IPS-18c (cell line): ENCODE measurements around the gene CEP104.

Experiments used
- H3K4me3 ChIP-seq: 2 replicates; pipeline ENCODE4 v1.7.0; 2013; ENCODE audit warnings: low read depth, mild to moderate bottlenecking, low read length, moderate library complexity; ENCODE audit not compliant: insufficient read depth
- H3K9me3 ChIP-seq: one replicate; pipeline ENCODE4 v1.6.1; 2013; ENCODE audit warnings: mild to moderate bottlenecking, low read length, moderate library complexity; ENCODE audit not compliant: control insufficient read depth, insufficient read depth

CEP104 gene

GRCh38 chr1:3779265-3779911, 77.6 kb downstream of the CEP104 start:
- no peaks in the 10 kb centered on the region for H3K9me3 ChIP-seq

GRCh38 chr1:3778590-3779264, 78.3 kb downstream of the CEP104 start:
- no peaks in the 10 kb centered on the region for H3K9me3 ChIP-seq
- H3K4me3 ChIP-seq = no peak overlapping the region

More at GRCh38 chr1:3779265-3779911, 77.6 kb downstream of the CEP104 start:
- no peak overlapping the region for H3K4me3 ChIP-seq

GRCh38 chr1:3777647-3778589, 79.1 kb downstream of the CEP104 start:
- H3K4me3 ChIP-seq = no peak overlapping the region

GRCh38 chr1:3777078-3777547, 79.9 kb downstream of the CEP104 start:
- no peak overlapping the region for H3K4me3 ChIP-seq
- H3K9me3 ChIP-seq = no peaks in the 10 kb centered on the region

More at GRCh38 chr1:3777647-3778589, 79.1 kb downstream of the CEP104 start:
- H3K9me3 ChIP-seq = no peaks in the 10 kb centered on the region

- Histone ChIP-seq H3K9me3 (no peaks in the 10 kb centered on the region), H3K4me3 (no peak overlapping the region)
Measured at GRCh38 chr1:3776231-3776961, 80.6 kb downstream of the CEP104 start.

GRCh38 chr1:3775490-3776230, 81.4 kb downstream of the CEP104 start:
- Histone ChIP-seq H3K9me3 (no peaks in the 10 kb centered on the region), H3K4me3 (no peak overlapping the region; the same call in 1 of the 2 replicates)

GRCh38 chr1:3774946-3775489, 82.0 kb downstream of the CEP104 start:
- no peaks in the 10 kb centered on the region for H3K9me3 ChIP-seq
- H3K4me3 ChIP-seq = no peak overlapping the region

GRCh38 chr1:3774276-3774945, 82.6 kb downstream of the CEP104 start:
- Histone ChIP-seq H3K4me3 (no peak overlapping the region), H3K9me3 (no peaks in the 10 kb centered on the region)

- Histone ChIP-seq H3K4me3 (no peak overlapping the region; the same call in 1 of the 2 replicates), H3K9me3 (peaks cover 3% of the 10 kb centered on the region)
Measured at GRCh38 chr1:3773572-3774275, 83.3 kb downstream of the CEP104 start.

- Histone ChIP-seq H3K9me3 (peaks cover 3% of the 10 kb centered on the region), H3K4me3 (peak within 1 kb of the TSS; percentile 73)
Measured at GRCh38 chr1:3772715-3773571, 84.1 kb downstream of the CEP104 start, which contains the start of gene SMIM1. Gene SMIM1, plus strand, starts transcription at chr1:3772749. Its CDS starts 2,625 bp downstream, at chr1:3775374.

- Histone ChIP-seq H3K4me3 (peak overlapping the region; percentile 73), H3K9me3 (peaks cover 3% of the 10 kb centered on the region)
Measured at GRCh38 chr1:3772027-3772714, 84.8 kb downstream of the CEP104 start.

GRCh38 chr1:3771108-3772026, 85.6 kb downstream of the CEP104 start:
- Histone ChIP-seq H3K4me3 (peak overlapping the region; percentile 73), H3K9me3 (peaks cover 5% of the 10 kb centered on the region)
